ENCODE data around the gene FILIP1L.

FILIP1L gene

DNA sequence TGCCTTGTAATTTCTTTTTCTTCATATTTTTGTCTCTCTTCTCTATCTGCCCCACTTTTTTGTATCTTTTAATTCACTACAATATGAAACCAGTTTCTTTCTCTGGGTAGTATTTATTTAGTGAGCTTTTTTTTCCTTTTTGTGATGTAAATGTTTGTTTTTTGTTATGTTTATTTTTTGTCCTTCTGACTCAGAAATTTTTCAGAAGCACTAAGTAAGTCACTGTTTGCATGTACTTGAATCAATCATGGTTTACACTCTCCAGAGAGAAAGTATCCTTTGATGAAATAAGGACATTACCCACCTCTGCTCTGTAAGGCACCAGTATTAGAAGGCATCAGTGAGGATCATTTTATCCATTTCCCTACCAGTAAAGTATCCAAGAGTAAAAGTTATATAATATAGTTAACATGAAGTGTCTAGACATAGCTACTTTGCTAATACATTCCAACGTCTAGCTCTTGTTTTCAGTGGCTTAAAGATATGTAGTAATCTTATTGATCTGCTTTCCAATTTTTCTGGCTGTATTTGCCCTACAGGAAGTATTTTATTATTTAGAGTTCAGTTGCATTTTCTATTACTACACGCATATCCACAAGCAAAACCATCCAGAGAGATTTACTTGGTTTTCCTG, 25.4 kb downstream of the FILIP1L start:
- H3K4me2 ChIP-seq (ENCODE audit: low read length), result no peak overlapping the region
- H3K14ac ChIP-seq (ENCODE audit: low read length), result no peak overlapping the region
- no peak overlapping the region for H2BK12ac ChIP-seq (ENCODE audit: low read length)
- H3K4me3 ChIP-seq (ENCODE audit: low read depth, low read length), result no peak overlapping the region
- no peak for DNase-seq
- no peak overlapping the region for H3K4ac ChIP-seq (ENCODE audit: low read depth, low read length)
- WGBS (ENCODE audit: extremely low coverage, insufficient coverage, insufficient read length), result no CpG with 5 or more reads among the region's 2 CpGs
- peaks cover 7 to 8% of the 10 kb centered on the region in 2 experiments for H3K4me1 ChIP-seq (ENCODE audit: control insufficient read depth in 1 of 2, insufficient read depth in 2 of 2, low read length in 2 of 2)
- H3K36me3 ChIP-seq (ENCODE audit: control insufficient read depth in 1 of 2, insufficient read depth in 2 of 2, low read length in 2 of 2), result no peaks in the 10 kb centered on the region
- H4K8ac ChIP-seq (ENCODE audit: low read depth, low read length), result no peak overlapping the region
- peaks cover 2% of the 10 kb centered on the region for H3K79me1 ChIP-seq (ENCODE audit: low read length)
- no peaks in the 10 kb centered on the region for H3K27me3 ChIP-seq (ENCODE audit: insufficient read depth, low read length)
- no peak overlapping the region for H3K18ac ChIP-seq (ENCODE audit: low read length)
- H3K9ac ChIP-seq (ENCODE audit: low read length), result no peak overlapping the region
- H4K91ac ChIP-seq (ENCODE audit: low read depth, low read length), result no peak overlapping the region
- H2BK5ac ChIP-seq (ENCODE audit: low read depth, low read length, poor library complexity), result no peak overlapping the region
- H3K23ac ChIP-seq (ENCODE audit: low read length), result no peak overlapping the region
- no peaks in the 10 kb centered on the region for H3K79me2 ChIP-seq (ENCODE audit: control insufficient read depth, insufficient read depth, low read length, poor library complexity)
- no peak overlapping the region for H2BK120ac ChIP-seq (ENCODE audit: insufficient read depth, low read length, poor library complexity)
- H4K12ac ChIP-seq (ENCODE audit: low read depth, low read length), result no peak overlapping the region
- H2AFZ ChIP-seq (ENCODE audit: insufficient read depth, low read length, poor library complexity), result no peak overlapping the region
- no peak overlapping the region for H3K27ac ChIP-seq (ENCODE audit: low read depth, low read length)
- no peak overlapping the region for H2AK5ac ChIP-seq (ENCODE audit: low read length)
- H3K9me3 ChIP-seq (ENCODE audit: insufficient read depth, low read depth, low read length), result no peaks in the 10 kb centered on the region

DNA sequence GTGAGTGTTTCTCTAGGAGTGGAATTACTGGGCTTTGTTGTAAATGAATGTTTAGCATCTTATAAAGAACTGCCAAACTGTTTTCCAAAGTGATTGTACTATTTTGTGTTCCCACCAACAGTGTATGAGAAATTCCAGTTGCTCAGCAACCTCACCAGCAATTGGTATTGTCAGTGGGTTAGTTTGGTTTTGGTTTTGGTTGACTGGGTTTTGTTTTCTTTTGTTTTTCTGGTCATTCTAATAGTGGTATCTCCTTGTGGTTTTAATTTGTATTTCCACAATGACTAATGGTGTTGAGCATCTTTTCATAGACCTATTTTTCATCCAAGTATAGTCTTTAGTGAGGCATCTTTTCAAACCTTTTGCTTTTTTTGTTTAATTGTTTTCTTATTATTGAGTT, 27.1 kb downstream of the FILIP1L start:
- Histone ChIP-seq H3K27ac (ENCODE audit: low read depth, low read length) (no peak overlapping the region), H3K4me1 (ENCODE audit: control insufficient read depth in 1 of 2, insufficient read depth in 2 of 2, low read length in 2 of 2) (peaks cover 7 to 8% of the 10 kb centered on the region in 2 experiments), H3K18ac (ENCODE audit: low read length) (no peak overlapping the region), H3K9me3 (ENCODE audit: insufficient read depth, low read depth, low read length) (no peaks in the 10 kb centered on the region), H4K8ac (ENCODE audit: low read depth, low read length) (no peak overlapping the region), H3K9ac (ENCODE audit: low read length) (no peak overlapping the region), H3K27me3 (ENCODE audit: insufficient read depth, low read length) (no peaks in the 10 kb centered on the region), H3K23ac (ENCODE audit: low read length) (no peak overlapping the region), H4K91ac (ENCODE audit: low read depth, low read length) (no peak overlapping the region), H3K14ac (ENCODE audit: low read length) (no peak overlapping the region), H2AFZ (ENCODE audit: insufficient read depth, low read length, poor library complexity) (no peak overlapping the region), H4K12ac (ENCODE audit: low read depth, low read length) (no peak overlapping the region), H3K79me2 (ENCODE audit: control insufficient read depth, insufficient read depth, low read length, poor library complexity) (no peaks in the 10 kb centered on the region), H3K4me3 (ENCODE audit: low read depth, low read length) (no peak overlapping the region), H2AK5ac (ENCODE audit: low read length) (no peak overlapping the region), H3K79me1 (ENCODE audit: low read length) (peaks cover 2% of the 10 kb centered on the region), H3K36me3 (ENCODE audit: control insufficient read depth in 1 of 2, insufficient read depth in 2 of 2, low read length in 2 of 2) (no peaks in the 10 kb centered on the region), H2BK120ac (ENCODE audit: insufficient read depth, low read length, poor library complexity) (no peak overlapping the region), H3K4me2 (ENCODE audit: low read length) (no peak overlapping the region), H2BK5ac (ENCODE audit: low read depth, low read length, poor library complexity) (no peak overlapping the region), H2BK12ac (ENCODE audit: low read length) (no peak overlapping the region), H3K4ac (ENCODE audit: low read depth, low read length) (no peak overlapping the region)
- no peak for DNase-seq

DNA sequence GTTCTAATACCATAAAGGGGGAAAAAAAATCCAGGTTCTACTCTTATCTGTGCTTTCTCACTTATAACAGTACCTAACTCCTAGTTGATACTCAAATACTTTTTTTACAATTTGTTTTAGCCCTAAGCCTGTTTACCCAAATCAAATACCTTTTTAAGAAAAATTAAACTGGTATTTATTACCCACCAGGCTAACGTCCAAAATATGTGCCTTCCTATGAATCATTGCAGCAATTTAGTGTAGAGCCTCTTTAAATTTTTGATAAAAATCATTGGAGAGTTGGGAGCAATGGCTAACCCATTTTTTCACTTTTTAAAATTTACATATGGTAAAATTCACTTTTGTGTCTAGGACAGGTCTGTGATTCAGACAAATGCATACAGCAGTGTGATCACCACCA, 27.9 kb downstream of the FILIP1L start:
- Histone ChIP-seq H3K14ac (ENCODE audit: low read length) (no peak overlapping the region), H2BK120ac (ENCODE audit: insufficient read depth, low read length, poor library complexity) (no peak overlapping the region), H3K9ac (ENCODE audit: low read length) (no peak overlapping the region), H4K91ac (ENCODE audit: low read depth, low read length) (no peak overlapping the region), H2AFZ (ENCODE audit: insufficient read depth, low read length, poor library complexity) (no peak overlapping the region), H3K36me3 (ENCODE audit: control insufficient read depth in 1 of 2, insufficient read depth in 2 of 2, low read length in 2 of 2) (no peaks in the 10 kb centered on the region), H3K4me2 (ENCODE audit: low read length) (no peak overlapping the region), H3K23ac (ENCODE audit: low read length) (no peak overlapping the region), H3K27me3 (ENCODE audit: insufficient read depth, low read length) (no peaks in the 10 kb centered on the region), H3K79me1 (ENCODE audit: low read length) (peaks cover 2% of the 10 kb centered on the region), H3K27ac (ENCODE audit: low read depth, low read length) (no peak overlapping the region), H2BK5ac (ENCODE audit: low read depth, low read length, poor library complexity) (no peak overlapping the region), H3K4ac (ENCODE audit: low read depth, low read length) (no peak overlapping the region), H3K18ac (ENCODE audit: low read length) (no peak overlapping the region), H4K8ac (ENCODE audit: low read depth, low read length) (no peak overlapping the region), H3K4me3 (ENCODE audit: low read depth, low read length) (no peak overlapping the region), H4K12ac (ENCODE audit: low read depth, low read length) (no peak overlapping the region), H3K4me1 (ENCODE audit: control insufficient read depth in 1 of 2, insufficient read depth in 2 of 2, low read length in 2 of 2) (peaks cover 7 to 8% of the 10 kb centered on the region in 2 experiments), H2AK5ac (ENCODE audit: low read length) (no peak overlapping the region), H3K79me2 (ENCODE audit: control insufficient read depth, insufficient read depth, low read length, poor library complexity) (no peaks in the 10 kb centered on the region), H3K9me3 (ENCODE audit: insufficient read depth, low read depth, low read length) (no peaks in the 10 kb centered on the region), H2BK12ac (ENCODE audit: low read length) (no peak overlapping the region)
- WGBS (ENCODE audit: extremely low coverage, insufficient coverage, insufficient read length), result no CpG with 5 or more reads among the region's 1 CpG
- no peak for DNase-seq

DNA sequence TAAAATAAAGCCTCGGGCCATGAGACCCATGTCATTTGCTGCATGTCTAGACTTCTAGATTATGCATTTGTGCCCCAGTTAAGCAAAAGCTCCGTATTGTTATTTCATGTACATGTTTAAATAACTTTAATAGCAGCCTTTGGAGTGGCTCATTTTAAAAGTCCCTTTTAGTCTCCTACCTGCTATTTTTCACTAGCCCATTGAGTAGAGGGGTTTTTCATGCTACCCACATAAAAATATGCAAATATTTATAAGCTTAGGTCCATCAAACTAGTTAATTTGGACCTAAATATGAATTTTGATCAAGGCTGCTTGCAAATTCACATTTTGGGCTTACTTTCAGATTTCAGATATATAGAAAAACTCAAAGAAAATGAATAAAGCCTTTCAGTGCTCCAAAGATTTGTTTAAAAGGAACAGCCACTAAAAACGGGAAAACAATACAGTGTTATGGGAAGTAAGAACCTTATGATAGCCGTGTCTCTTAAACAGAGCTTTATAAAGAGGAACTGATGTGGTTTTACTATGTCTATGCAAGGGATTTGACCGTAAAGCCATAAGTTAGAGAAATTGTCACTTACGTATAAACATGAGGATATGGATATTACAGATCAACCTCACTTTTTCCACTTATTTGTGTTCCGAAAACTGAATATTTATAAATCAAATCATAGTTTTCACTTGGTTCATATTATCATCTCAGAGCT, 30.0 kb downstream of the FILIP1L start:
- Histone ChIP-seq H3K4ac (ENCODE audit: low read depth, low read length) (no peak overlapping the region), H3K27me3 (ENCODE audit: insufficient read depth, low read length) (no peaks in the 10 kb centered on the region), H2BK120ac (ENCODE audit: insufficient read depth, low read length, poor library complexity) (no peak overlapping the region), H3K27ac (ENCODE audit: low read depth, low read length) (no peak overlapping the region), H3K79me1 (ENCODE audit: low read length) (no peaks in the 10 kb centered on the region), H3K9me3 (ENCODE audit: insufficient read depth, low read depth, low read length) (no peaks in the 10 kb centered on the region), H2BK12ac (ENCODE audit: low read length) (no peak overlapping the region), H3K18ac (ENCODE audit: low read length) (no peak overlapping the region), H3K9ac (ENCODE audit: low read length) (no peak overlapping the region), H3K4me2 (ENCODE audit: low read length) (no peak overlapping the region), H3K79me2 (ENCODE audit: control insufficient read depth, insufficient read depth, low read length, poor library complexity) (no peaks in the 10 kb centered on the region), H2AK5ac (ENCODE audit: low read length) (no peak overlapping the region), H4K12ac (ENCODE audit: low read depth, low read length) (no peak overlapping the region), H3K36me3 (ENCODE audit: control insufficient read depth in 1 of 2, insufficient read depth in 2 of 2, low read length in 2 of 2) (no peaks in the 10 kb centered on the region), H2BK5ac (ENCODE audit: low read depth, low read length, poor library complexity) (no peak overlapping the region), H4K91ac (ENCODE audit: low read depth, low read length) (no peak overlapping the region), H4K8ac (ENCODE audit: low read depth, low read length) (no peak overlapping the region), H3K4me3 (ENCODE audit: low read depth, low read length) (no peak overlapping the region), H3K23ac (ENCODE audit: low read length) (no peak overlapping the region), H3K14ac (ENCODE audit: low read length) (no peak overlapping the region), H2AFZ (ENCODE audit: insufficient read depth, low read length, poor library complexity) (no peak overlapping the region), H3K4me1 (ENCODE audit: control insufficient read depth in 1 of 2, insufficient read depth in 2 of 2, low read length in 2 of 2) (no peaks in the 10 kb centered on the region)
- no peak for DNase-seq
- no CpG with 5 or more reads among the region's 7 CpGs for WGBS (ENCODE audit: extremely low coverage, insufficient coverage, insufficient read length)
